Stimulated activated naive CD4-positive, alpha-beta T cell (primary cell): Measurements from ENCODE around the gene PRSS22.

Source experiments
- DNase-seq, 6 experiments: peaks; one replicate each; lab custom pipeline; 2025; lab: John Stamatoyannopoulos, UW

Gene PRSS22

GRCh38 chr16:2852731-2853507 is 5.1 kb downstream of the PRSS22 start:
- peak in 1 of 6 experiments; percentile 17 for DNase-seq

GRCh38 chr16:2852003-2852730 is 5.8 kb downstream of the PRSS22 start:
- DNase-seq = no peak

GRCh38 chr16:2848933-2849725 is 8.8 kb downstream of the PRSS22 start:
- no peak for DNase-seq

- no peak for DNase-seq
Observed at GRCh38 chr16:2846511-2847310, 11.3 kb downstream of the PRSS22 start.

- no peak for DNase-seq
Observed at GRCh38 chr16:2845116-2845515, 12.9 kb downstream of the PRSS22 start.

- no peak for DNase-seq
Observed at GRCh38 chr16:2843526-2843925, 14.4 kb downstream of the PRSS22 start.

GRCh38 chr16:2842340-2843000 is 15.5 kb downstream of the PRSS22 start:
- DNase-seq = peak; percentile 16 to 62 (median 38)

GRCh38 chr16:2841606-2842339 is 16.2 kb downstream of the PRSS22 start:
- no peak for DNase-seq

- DNase-seq = no peak
Observed at GRCh38 chr16:2840914-2841313, 17.1 kb downstream of the PRSS22 start.

- DNase-seq = no peak
Observed at GRCh38 chr16:2839650-2840450, 18.1 kb downstream of the PRSS22 start.

GRCh38 chr16:2838928-2839327 is 19.0 kb downstream of the PRSS22 start:
- DNase-seq = peak in 5 of 6 experiments; percentile 31 to 48 (median 34)

- DNase-seq = no peak
Observed at GRCh38 chr16:2836646-2837508, 21.1 kb downstream of the PRSS22 start.

GRCh38 chr16:2835638-2836493 is 22.1 kb downstream of the PRSS22 start:
- no peak for DNase-seq

GRCh38 chr16:2834968-2835367 is 23.0 kb downstream of the PRSS22 start:
- no peak for DNase-seq

GRCh38 chr16:2833776-2834175 is 24.2 kb downstream of the PRSS22 start:
- no peak for DNase-seq

GRCh38 chr16:2831203-2831602 is 26.8 kb downstream of the PRSS22 start:
- DNase-seq = no peak

GRCh38 chr16:2830355-2830695 is 27.6 kb downstream of the PRSS22 start:
- DNase-seq = no peak
